Fibroblast of gingiva (primary cell): ENCODE measurements around the gene PTPRT.

ENCODE experiments used
- DNase-seq: peaks from one replicate; pipeline ENCODE4 v3.0.0-alpha.2; 2011; ENCODE audit warnings: low read depth

PTPRT gene

GRCh38 chr20:42549496-42549895, 640.2 kb downstream of the PTPRT start:
- DNase-seq: no peak

- no peak for DNase-seq
Observed at GRCh38 chr20:42544926-42545325, 644.8 kb downstream of the PTPRT start.

GRCh38 chr20:42532831-42533230, 656.9 kb downstream of the PTPRT start:
- DNase-seq: no peak

- DNase-seq: no peak
Observed at GRCh38 chr20:42531508-42531961, 658.2 kb downstream of the PTPRT start.

- no peak for DNase-seq
Observed at GRCh38 chr20:42530855-42531448, 658.8 kb downstream of the PTPRT start.

GRCh38 chr20:42530191-42530590, 659.5 kb downstream of the PTPRT start:
- DNase-seq: no peak

- DNase-seq: no peak
Observed at GRCh38 chr20:42524058-42524457, 665.6 kb downstream of the PTPRT start.

GRCh38 chr20:42516692-42517091, 673.0 kb downstream of the PTPRT start:
- DNase-seq: no peak

- no peak for DNase-seq
Observed at GRCh38 chr20:42510686-42511085, 679.0 kb downstream of the PTPRT start.

- no peak for DNase-seq
Observed at GRCh38 chr20:42507874-42508273, 681.8 kb downstream of the PTPRT start.

GRCh38 chr20:42506397-42506796, 683.3 kb downstream of the PTPRT start:
- DNase-seq: no peak

- no peak for DNase-seq
Observed at GRCh38 chr20:42502591-42502990, 687.1 kb downstream of the PTPRT start.

GRCh38 chr20:42496595-42496994, 693.1 kb downstream of the PTPRT start:
- no peak for DNase-seq

GRCh38 chr20:42494290-42494689, 695.4 kb downstream of the PTPRT start:
- no peak for DNase-seq

- no peak for DNase-seq
Observed at GRCh38 chr20:42493001-42493400, 696.7 kb downstream of the PTPRT start.

- DNase-seq: no peak
Observed at GRCh38 chr20:42492290-42492689, 697.4 kb downstream of the PTPRT start.

- DNase-seq: no peak
Observed at GRCh38 chr20:42485556-42485955, 704.1 kb downstream of the PTPRT start.

GRCh38 chr20:42484790-42485375, 704.8 kb downstream of the PTPRT start:
- DNase-seq: no peak

- DNase-seq: no peak
Observed at GRCh38 chr20:42484335-42484734, 705.4 kb downstream of the PTPRT start.

- DNase-seq: no peak
Observed at GRCh38 chr20:42483730-42484303, 705.9 kb downstream of the PTPRT start.

GRCh38 chr20:42482808-42483207, 706.9 kb downstream of the PTPRT start:
- no peak for DNase-seq

GRCh38 chr20:42475773-42476172, 713.9 kb downstream of the PTPRT start:
- DNase-seq: no peak

- no peak for DNase-seq
Observed at GRCh38 chr20:42474646-42475045, 715.1 kb downstream of the PTPRT start.

GRCh38 chr20:42472198-42472597, 717.5 kb downstream of the PTPRT start:
- DNase-seq: no peak
